ENCODE results near the gene NOS1AP. TPM values are rescaled to one million over a fixed set of nuclear protein-coding genes. Genes with fewer than 3 reads are reported as not detected.

NOS1AP gene
- total and polyA plus RNA-seq, 9 of the 15 experiments (the other 6 are each of a cell fraction or from before 2014, with no cell fraction given), result 0.07 to 1.5 (median 0.22) TPM

DNA sequence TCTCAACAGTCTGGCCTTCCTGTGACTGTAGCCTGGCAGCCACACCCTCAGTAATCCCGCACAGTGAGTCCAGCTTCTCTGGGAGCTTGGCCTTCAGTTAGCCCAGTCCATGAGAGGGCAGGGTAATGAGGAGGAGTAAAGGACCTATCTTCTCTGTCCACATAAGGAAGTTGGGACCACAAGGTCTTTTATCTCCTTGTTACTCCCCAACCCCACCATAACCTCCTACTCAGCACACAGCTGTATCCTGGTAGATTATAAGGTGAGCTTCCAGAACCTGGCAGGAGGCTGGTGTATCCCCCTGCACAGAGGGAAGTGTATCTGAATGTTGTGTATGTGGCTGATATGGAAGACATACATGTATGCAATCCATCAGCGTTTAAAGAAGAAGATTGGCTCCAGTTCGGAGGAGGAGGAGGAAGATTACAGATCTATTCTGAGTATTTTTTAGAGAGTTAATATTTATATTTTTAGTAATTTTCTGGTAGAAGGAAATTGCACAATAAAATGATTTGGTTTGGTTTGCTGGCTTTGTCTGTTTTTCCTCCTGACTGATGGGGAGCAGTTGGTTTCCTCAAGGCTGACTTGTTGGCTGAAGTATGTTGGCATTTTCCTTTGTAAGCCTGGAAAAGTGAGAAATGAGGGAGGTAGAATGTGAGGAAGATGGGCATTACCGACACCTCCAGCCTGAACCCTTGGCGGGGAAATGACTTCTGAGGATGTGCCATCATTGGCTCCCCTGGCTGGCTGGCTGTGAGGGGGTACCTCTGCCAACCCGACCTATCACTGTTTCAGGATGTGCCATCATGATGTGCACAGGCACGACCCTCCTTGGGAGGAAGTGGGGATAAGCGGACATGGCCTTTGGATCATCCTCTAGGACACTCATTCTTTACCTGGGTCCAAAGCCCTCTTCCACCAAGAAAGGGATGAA is 317.1 kb downstream of the NOS1AP start (continued):
- TF ChIP-seq, protein P1, sequence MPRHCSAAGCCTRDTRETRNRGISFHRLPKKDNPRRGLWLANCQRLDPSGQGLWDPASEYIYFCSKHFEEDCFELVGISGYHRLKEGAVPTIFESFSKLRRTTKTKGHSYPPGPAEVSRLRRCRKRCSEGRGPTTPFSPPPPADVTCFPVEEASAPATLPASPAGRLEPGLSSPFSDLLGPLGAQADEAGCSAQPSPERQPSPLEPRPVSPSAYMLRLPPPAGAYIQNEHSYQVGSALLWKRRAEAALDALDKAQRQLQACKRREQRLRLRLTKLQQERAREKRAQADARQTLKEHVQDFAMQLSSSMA (CRISPR knock-in tag; IDR thresholded peaks at IDR 0.05), result no peak
- TF ChIP-seq ZNF239 (CRISPR knock-in tag; IDR thresholded peaks at IDR 0.05), result no peak
- no peak for TF ChIP-seq ZFP30 (CRISPR knock-in tag; IDR thresholded peaks at IDR 0.05; ENCODE audit: borderline replicate concordance)
- TF ChIP-seq, protein P2, sequence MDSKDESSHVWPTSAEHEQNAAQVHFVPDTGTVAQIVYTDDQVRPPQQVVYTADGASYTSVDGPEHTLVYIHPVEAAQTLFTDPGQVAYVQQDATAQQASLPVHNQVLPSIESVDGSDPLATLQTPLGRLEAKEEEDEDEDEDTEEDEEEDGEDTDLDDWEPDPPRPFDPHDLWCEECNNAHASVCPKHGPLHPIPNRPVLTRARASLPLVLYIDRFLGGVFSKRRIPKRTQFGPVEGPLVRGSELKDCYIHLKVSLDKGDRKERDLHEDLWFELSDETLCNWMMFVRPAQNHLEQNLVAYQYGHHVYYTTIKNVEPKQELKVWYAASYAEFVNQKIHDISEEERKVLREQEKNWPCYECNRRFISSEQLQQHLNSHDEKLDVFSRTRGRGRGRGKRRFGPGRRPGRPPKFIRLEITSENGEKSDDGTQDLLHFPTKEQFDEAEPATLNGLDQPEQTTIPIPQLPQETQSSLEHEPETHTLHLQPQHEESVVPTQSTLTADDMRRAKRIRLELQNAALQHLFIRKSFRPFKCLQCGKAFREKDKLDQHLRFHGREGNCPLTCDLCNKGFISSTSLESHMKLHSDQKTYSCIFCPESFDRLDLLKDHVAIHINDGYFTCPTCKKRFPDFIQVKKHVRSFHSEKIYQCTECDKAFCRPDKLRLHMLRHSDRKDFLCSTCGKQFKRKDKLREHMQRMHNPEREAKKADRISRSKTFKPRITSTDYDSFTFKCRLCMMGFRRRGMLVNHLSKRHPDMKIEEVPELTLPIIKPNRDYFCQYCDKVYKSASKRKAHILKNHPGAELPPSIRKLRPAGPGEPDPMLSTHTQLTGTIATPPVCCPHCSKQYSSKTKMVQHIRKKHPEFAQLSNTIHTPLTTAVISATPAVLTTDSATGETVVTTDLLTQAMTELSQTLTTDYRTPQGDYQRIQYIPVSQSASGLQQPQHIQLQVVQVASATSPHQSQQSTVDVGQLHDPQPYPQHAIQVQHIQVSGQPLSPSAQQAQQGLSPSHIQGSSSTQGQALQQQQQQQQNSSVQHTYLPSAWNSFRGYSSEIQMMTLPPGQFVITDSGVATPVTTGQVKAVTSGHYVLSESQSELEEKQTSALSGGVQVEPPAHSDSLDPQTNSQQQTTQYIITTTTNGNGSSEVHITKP (IDR thresholded peaks at IDR 0.05; ENCODE audit: partially characterized antibody), result peak; percentile 60
- TF ChIP-seq CHD1 (IDR thresholded peaks at IDR 0.05; ENCODE audit: low read length), result no peak
- no peak for TF ChIP-seq MTF1 (CRISPR knock-in tag; IDR thresholded peaks at IDR 0.05; ENCODE audit: borderline replicate concordance)
- no peak for TF ChIP-seq GABPB2 (CRISPR knock-in tag; conservative IDR thresholded peaks at IDR 0.05)
- TF ChIP-seq, protein P3, sequence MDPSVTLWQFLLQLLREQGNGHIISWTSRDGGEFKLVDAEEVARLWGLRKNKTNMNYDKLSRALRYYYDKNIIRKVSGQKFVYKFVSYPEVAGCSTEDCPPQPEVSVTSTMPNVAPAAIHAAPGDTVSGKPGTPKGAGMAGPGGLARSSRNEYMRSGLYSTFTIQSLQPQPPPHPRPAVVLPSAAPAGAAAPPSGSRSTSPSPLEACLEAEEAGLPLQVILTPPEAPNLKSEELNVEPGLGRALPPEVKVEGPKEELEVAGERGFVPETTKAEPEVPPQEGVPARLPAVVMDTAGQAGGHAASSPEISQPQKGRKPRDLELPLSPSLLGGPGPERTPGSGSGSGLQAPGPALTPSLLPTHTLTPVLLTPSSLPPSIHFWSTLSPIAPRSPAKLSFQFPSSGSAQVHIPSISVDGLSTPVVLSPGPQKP (CRISPR knock-in tag; IDR thresholded peaks at IDR 0.05), result no peak
- no peak for TF ChIP-seq TRIM28 (IDR thresholded peaks at IDR 0.05)
- no peak for TF ChIP-seq GTF2F1 (IDR thresholded peaks at IDR 0.05; ENCODE audit: low read depth, low read length)
- no peak; the same call in none of the 2 replicates for TF ChIP-seq TFAP4 (CRISPR knock-in tag; IDR thresholded peaks at IDR 0.05; ENCODE audit: borderline replicate concordance)
- TF ChIP-seq, protein P4, sequence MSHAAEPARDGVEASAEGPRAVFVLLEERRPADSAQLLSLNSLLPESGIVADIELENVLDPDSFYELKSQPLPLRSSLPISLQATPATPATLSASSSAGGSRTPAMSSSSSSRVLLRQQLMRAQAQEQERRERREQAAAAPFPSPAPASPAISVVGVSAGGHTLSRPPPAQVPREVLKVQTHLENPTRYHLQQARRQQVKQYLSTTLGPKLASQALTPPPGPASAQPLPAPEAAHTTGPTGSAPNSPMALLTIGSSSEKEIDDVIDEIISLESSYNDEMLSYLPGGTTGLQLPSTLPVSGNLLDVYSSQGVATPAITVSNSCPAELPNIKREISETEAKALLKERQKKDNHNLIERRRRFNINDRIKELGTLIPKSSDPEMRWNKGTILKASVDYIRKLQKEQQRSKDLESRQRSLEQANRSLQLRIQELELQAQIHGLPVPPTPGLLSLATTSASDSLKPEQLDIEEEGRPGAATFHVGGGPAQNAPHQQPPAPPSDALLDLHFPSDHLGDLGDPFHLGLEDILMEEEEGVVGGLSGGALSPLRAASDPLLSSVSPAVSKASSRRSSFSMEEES (CRISPR knock-in tag; IDR thresholded peaks at IDR 0.05), result no peak
- no peak for TF ChIP-seq ELF2 (CRISPR knock-in tag; IDR thresholded peaks at IDR 0.05)
- peak; percentile 87; the same call in 1 of the 2 replicates for TF ChIP-seq LEF1 (IDR thresholded peaks at IDR 0.05)
- peak in 1 of 2 experiments; percentile 19; a peak in 1 of 4 replicates for TF ChIP-seq RAD21 (CRISPR knock-in tag; conservative IDR thresholded peaks at IDR 0.05 in 1 of 2, IDR thresholded peaks at IDR 0.05 in 1 of 2)
- no peak for TF ChIP-seq ETS2 (tag; IDR thresholded peaks at IDR 0.05; ENCODE audit: borderline replicate concordance, poor library complexity, severe bottlenecking)
- TF ChIP-seq CEBPB (tag; IDR thresholded peaks at IDR 0.05), result peak; percentile 84
- TF ChIP-seq BDP1 (IDR thresholded peaks at IDR 0.05; ENCODE audit: insufficient read depth, insufficient read length), result no peak
- TF ChIP-seq ZC3H8 (IDR thresholded peaks at IDR 0.05), result no peak
- 0 out of 2 replicates have a peak, but pooled peaks have one; percentile 12 for TF ChIP-seq C11orf30 (IDR thresholded peaks at IDR 0.05; ENCODE audit: low read depth)
